Breast epithelium (tissue), 4 donors: Measurements from ENCODE around the gene MVB12B. TPM values are rescaled to one million over a fixed set of nuclear protein-coding genes. Genes with fewer than 3 reads are reported as not detected.
A peak's percentile ranks its signal among the peaks of the same experiment; 100 is the strongest.

Experiments
- DNase-seq, 2 donors: peaks; one replicate each; pipeline ENCODE4 v3.0.0-alpha.2; 2019; ENCODE audit warnings: low spot score in 2 of 2
- H3K27ac ChIP-seq, 2 donors: fragments of 200-600 bp; sonication (generic) in 1 of 2; one replicate each; pipeline ENCODE4 v1.5.1; 2016 to 2019; ENCODE audit warnings: mild to moderate bottlenecking in 1 of 2
- H3K27me3 ChIP-seq, 2 donors: fragments of 200-600 bp; sonication (generic) in 1 of 2; one replicate each; pipeline versions ENCODE4 v1.5.1 to v1.6.0; 2017 to 2019; ENCODE audit warnings: control low read depth in 1 of 2, mild to moderate bottlenecking in 1 of 2
- H3K36me3 ChIP-seq: fragments of 200-600 bp; one replicate; pipeline ENCODE4 v1.5.1; 2019
- H3K4me1 ChIP-seq, 2 donors: fragments of 200-600 bp; sonication (generic); one replicate each; pipeline ENCODE4 v1.5.1; 2016 to 2019; ENCODE audit warnings: control low read depth in 1 of 2
- H3K4me3 ChIP-seq, 3 donors: fragments of 200-600 bp; sonication (generic); 1 replicate in 2 of 3; 2 replicates in 1 of 3; pipeline ENCODE4 v1.5.1; 2016 to 2019; ENCODE audit warnings: mild to moderate bottlenecking in 3 of 3, moderate library complexity in 2 of 3
- H3K9me3 ChIP-seq, 2 donors: fragments of 200-600 bp; sonication (generic) in 1 of 2; one replicate each; pipeline ENCODE4 v1.5.1; 2016 to 2019; ENCODE audit warnings: control low read depth in 1 of 2
- CTCF ChIP-seq, 3 donors: fragments of 450-650 bp; IDR thresholded peaks; one replicate each; pipeline ENCODE4 v1.5.1; 2016 to 2017; ENCODE audit warnings: antibody characterized with exemption in 3 of 3, mild to moderate bottlenecking in 3 of 3, moderate library complexity in 3 of 3
- POLR2A ChIP-seq: fragments of 450-650 bp; IDR thresholded peaks from one replicate; pipeline ENCODE4 v1.6.1; 2016; ENCODE audit warnings: antibody characterized with exemption, mild to moderate bottlenecking, moderate library complexity
- POLR2AphosphoS5 ChIP-seq, 3 donors: sonication (generic); formaldehyde crosslinking; IDR thresholded peaks; one replicate each; pipeline ENCODE4 v1.6.1; 2017; ENCODE audit warnings: antibody characterized with exemption in 3 of 3
- intact Hi-C: fragments of 100-400 bp; cut with DNase I; formaldehyde crosslinking; loops from one replicate; pipeline ENCODE4 v1.15.1; 2023; ENCODE audit warnings: low total_unique reads
- total RNA-seq, 3 donors: library from RNA; depleted of rRNA; stranded (reverse); fragments of >200 nt; gene quantifications; one replicate each; pipeline ENCODE4 v1.1.0, GENCODE V29; 2016

MVB12B gene
- total RNA-seq, 3 donors from 2014 or later: 8.2 to 12.6 (median 9.9) TPM

DNA sequence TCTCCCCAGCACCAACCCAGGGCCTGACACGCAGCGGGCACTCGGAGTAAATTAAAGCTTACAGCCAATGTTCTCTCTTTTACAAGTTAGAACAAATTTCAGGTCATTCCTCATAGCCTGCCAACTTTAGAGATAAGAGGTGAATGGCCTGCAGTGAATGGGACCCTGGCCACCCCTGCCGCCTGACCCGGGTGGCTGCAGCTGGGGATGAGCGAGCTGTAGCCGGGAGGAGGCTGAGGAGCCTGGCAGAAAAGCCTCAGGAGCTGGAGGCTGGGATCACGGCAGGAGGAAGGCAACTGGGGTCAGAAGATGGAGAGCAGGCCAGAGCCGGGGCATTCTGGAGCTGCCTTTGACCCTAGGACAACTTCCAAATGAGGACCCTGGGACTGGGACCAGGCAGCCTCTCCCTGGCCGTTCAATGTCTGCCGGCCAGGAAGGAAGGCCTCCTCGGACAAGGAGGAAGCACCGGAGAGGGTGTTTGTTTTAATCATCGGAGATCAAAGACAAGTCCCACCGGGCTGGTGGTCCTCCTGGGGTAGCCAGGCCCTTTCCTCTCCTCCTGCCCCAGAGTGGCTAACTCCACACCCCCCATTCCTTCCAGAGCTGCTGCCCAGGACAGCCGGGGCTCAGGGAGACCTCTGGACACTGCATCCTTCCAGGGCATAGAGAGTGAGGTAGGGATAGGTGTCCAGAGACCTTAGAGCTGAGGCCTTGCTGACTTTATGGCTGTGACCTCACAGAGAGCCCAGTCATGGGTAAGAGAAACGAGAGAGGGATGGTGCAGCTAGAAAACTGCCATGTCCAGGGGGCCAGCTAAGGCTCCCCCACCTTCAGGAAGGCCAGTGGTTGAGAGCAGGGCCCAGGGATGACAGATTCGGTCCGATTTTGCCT, 199.8 kb downstream of the MVB12B start:
- intact Hi-C loops: no loop called here
- Histone ChIP-seq H3K9me3 (no peaks in the 10 kb centered on the region), H3K36me3 (no peaks in the 10 kb centered on the region), H3K27me3 (peaks cover 0 to 4% of the 10 kb centered on the region in 2 donors), H3K4me1 (no peaks in the 10 kb centered on the region), H3K4me3 (no peak overlapping the region), H3K27ac (no peak overlapping the region)
- DNase-seq: no peak
- TF ChIP-seq POLR2AphosphoS5 (IDR thresholded peaks at IDR 0.05) (no peak), POLR2A (no peak), CTCF (IDR thresholded peaks at IDR 0.05) (no peak)

GRCh38 chr9:126527109-126527825, 200.6 kb downstream of the MVB12B start:
- no peaks in the 10 kb centered on the region for H3K36me3 ChIP-seq
- intact Hi-C loops: no loop called here
- no peak for TF ChIP-seq POLR2A
- TF ChIP-seq POLR2AphosphoS5 (IDR thresholded peaks at IDR 0.05): no peak
- no peak for TF ChIP-seq CTCF (IDR thresholded peaks at IDR 0.05)
- no peaks in the 10 kb centered on the region for H3K9me3 ChIP-seq
- H3K4me1 ChIP-seq: no peaks in the 10 kb centered on the region
- no peak for DNase-seq
- H3K4me3 ChIP-seq: no peak overlapping the region
- peaks cover 0 to 4% of the 10 kb centered on the region in 2 donors for H3K27me3 ChIP-seq
- H3K27ac ChIP-seq: no peak overlapping the region

GRCh38 chr9:126528111-126528510, 201.5 kb downstream of the MVB12B start:
- no peak overlapping the region for H3K4me3 ChIP-seq
- intact Hi-C loops: no loop called here
- no peaks in the 10 kb centered on the region for H3K36me3 ChIP-seq
- H3K27ac ChIP-seq: peak overlapping the region in 1 of 2 donors; percentile 25
- no peaks in the 10 kb centered on the region for H3K4me1 ChIP-seq
- TF ChIP-seq CTCF (IDR thresholded peaks at IDR 0.05): no peak
- TF ChIP-seq POLR2A: no peak
- no peak for TF ChIP-seq POLR2AphosphoS5 (IDR thresholded peaks at IDR 0.05)
- no peak for DNase-seq
- H3K9me3 ChIP-seq: no peaks in the 10 kb centered on the region
- H3K27me3 ChIP-seq: peaks cover 0 to 4% of the 10 kb centered on the region in 2 donors

- no peak for TF ChIP-seq CTCF (IDR thresholded peaks at IDR 0.05)
- TF ChIP-seq POLR2AphosphoS5 (IDR thresholded peaks at IDR 0.05): no peak
- TF ChIP-seq POLR2A: no peak
- no peak overlapping the region for H3K27ac ChIP-seq
- peaks cover 0 to 4% of the 10 kb centered on the region in 2 donors for H3K27me3 ChIP-seq
- intact Hi-C loops: no loop called here
- no peaks in the 10 kb centered on the region for H3K36me3 ChIP-seq
- no peak for DNase-seq
- no peaks in the 10 kb centered on the region for H3K9me3 ChIP-seq
- no peak overlapping the region for H3K4me3 ChIP-seq
- no peaks in the 10 kb centered on the region for H3K4me1 ChIP-seq
These were observed 202.3 kb downstream of the MVB12B start for GRCh38 chr9:126528915-126529314.
